HepG2 (cell line): ENCODE measurements around the gene JAG1. TPM values are rescaled to one million over a fixed set of nuclear protein-coding genes. Genes with fewer than 3 reads are reported as not detected.

ENCODE experiments used
- MED8 ChIP-seq: sonication (generic); formaldehyde crosslinking; IDR thresholded peaks from 2 replicates; pipeline ENCODE4 v1.8.1; 2023; ENCODE audit warnings: mild to moderate bottlenecking, missing genetic modification reagents; ENCODE audit not compliant: insufficient replicate concordance
- MXI1 ChIP-seq: IDR thresholded peaks from 3 replicates; pipeline ENCODE4 v1.6.1; 2012; ENCODE audit warnings: low read depth, low read length, inconsistent platforms, borderline replicate concordance
- NCOA5 ChIP-seq: sonication (generic); formaldehyde crosslinking; IDR thresholded peaks from 2 replicates; pipeline ENCODE4 v1.4.0; 2020; ENCODE audit warnings: missing genetic modification reagents
- NFRKB ChIP-seq: fragments of 450-650 bp; IDR thresholded peaks from 2 replicates; pipeline ENCODE4 v1.6.1; 2017
- SIX4 ChIP-seq: sonication (generic); formaldehyde crosslinking; IDR thresholded peaks from 2 replicates; pipeline ENCODE4 v1.4.0; 2020; ENCODE audit warnings: missing genetic modification reagents
- TBX2 ChIP-seq: sonication (generic); formaldehyde crosslinking; IDR thresholded peaks from 2 replicates; pipeline ENCODE4 v1.5.0; 2020; ENCODE audit warnings: missing genetic modification reagents, mild to moderate bottlenecking, borderline replicate concordance
- THAP9 ChIP-seq: sonication (generic); formaldehyde crosslinking; IDR thresholded peaks from 2 replicates; pipeline ENCODE4; 2020; ENCODE audit warnings: missing genetic modification reagents, mild to moderate bottlenecking, borderline replicate concordance
- ZNF101 ChIP-seq: sonication (generic); formaldehyde crosslinking; IDR thresholded peaks from 2 replicates; pipeline ENCODE4 v1.4.0; 2020; ENCODE audit warnings: mild to moderate bottlenecking, low read depth, missing genetic modification reagents, borderline replicate concordance
- ZNF333 ChIP-seq: sonication (generic); formaldehyde crosslinking; IDR thresholded peaks from 2 replicates; pipeline ENCODE4 v1.4.0; 2020; ENCODE audit warnings: mild to moderate bottlenecking, missing genetic modification reagents, borderline replicate concordance
- ZNF530 ChIP-seq: sonication (generic); formaldehyde crosslinking; IDR thresholded peaks from 2 replicates; pipeline ENCODE4 v1.5.0; 2020; ENCODE audit warnings: low read depth, mild to moderate bottlenecking, missing genetic modification reagents
- ZNF619 ChIP-seq: sonication (generic); formaldehyde crosslinking; IDR thresholded peaks from 2 replicates; pipeline ENCODE4 v1.4.0; 2020; ENCODE audit warnings: mild to moderate bottlenecking, missing genetic modification reagents
- ZNF672 ChIP-seq: sonication (generic); formaldehyde crosslinking; IDR thresholded peaks from 2 replicates; pipeline ENCODE4 v1.8.1; 2022; ENCODE audit warnings: missing genetic modification reagents
- polyA plus RNA-seq, 8 experiments: library from polyadenylated mRNA; depleted of rRNA in 3 of 8; stranded (reverse) in 7 of 8; unstranded in 1 of 8; fragments of >200 nt; fragmentation: Illumina TruSeq in 4 of 8; extraction: Trizol in 4 of 8; gene quantifications; 2 replicates each; pipeline versions ENCODE4 v1.2.1 to v1.2.3, GENCODE V29; 2011 to 2016; ENCODE audit warnings: low read depth in 4 of 8, missing spikeins in 1 of 8, mixed read lengths in 1 of 8; ENCODE audit not compliant: insufficient read depth in 1 of 8
- total RNA-seq, 5 experiments: library from RNA; depleted of rRNA; stranded (reverse); fragments of >200 nt; fragmentation: Illumina TruSeq; extraction: Trizol; gene quantifications; 2 replicates each; pipeline ENCODE4 v1.2.3, GENCODE V29; 2016; ENCODE audit warnings: low read depth in 1 of 5
- TF ChIP-seq, protein P1 (sequence below): sonication (generic); formaldehyde crosslinking; IDR thresholded peaks from 2 replicates; pipeline ENCODE4 v1.4.0; 2020; ENCODE audit warnings: missing genetic modification reagents, borderline replicate concordance

Gene JAG1
- total and polyA plus RNA-seq, 2 of the 13 experiments (the other 11 are each of a cell fraction or from before 2014, with no cell fraction given): 47.1 to 56.3 TPM

DNA sequence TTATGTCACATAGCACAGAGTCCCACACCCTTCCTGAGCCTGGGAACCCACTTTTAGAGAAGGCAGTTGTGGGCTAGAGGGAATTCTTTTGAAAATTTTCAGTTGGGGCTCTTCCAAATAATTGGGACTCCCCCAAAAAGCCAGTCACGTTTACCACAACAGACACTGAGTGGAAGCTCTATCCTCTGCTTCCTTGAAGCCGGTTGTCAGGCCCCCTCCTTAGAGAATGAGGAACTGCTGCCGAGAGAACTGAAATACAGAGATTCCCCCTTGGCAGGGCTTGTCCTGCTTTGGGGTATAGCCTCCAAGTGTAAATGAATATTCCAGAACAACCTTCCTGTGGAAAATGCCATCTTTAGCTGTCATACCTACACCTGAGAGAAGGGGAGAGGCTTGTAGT, 2.7 kb upstream of the JAG1 start (continued):
- TF ChIP-seq ZNF101 (CRISPR knock-in tag) (no peak), MXI1 (no peak), THAP9 (CRISPR knock-in tag) (no peak), NCOA5 (no peak), ZNF333 (no peak), ZNF619 (CRISPR knock-in tag) (no peak), NFRKB (no peak), SIX4 (no peak), ZNF672 (CRISPR knock-in tag) (no peak), MED8 (CRISPR knock-in tag) (no peak), ZNF530 (no peak), TBX2 (no peak)
- TF ChIP-seq, protein P1, sequence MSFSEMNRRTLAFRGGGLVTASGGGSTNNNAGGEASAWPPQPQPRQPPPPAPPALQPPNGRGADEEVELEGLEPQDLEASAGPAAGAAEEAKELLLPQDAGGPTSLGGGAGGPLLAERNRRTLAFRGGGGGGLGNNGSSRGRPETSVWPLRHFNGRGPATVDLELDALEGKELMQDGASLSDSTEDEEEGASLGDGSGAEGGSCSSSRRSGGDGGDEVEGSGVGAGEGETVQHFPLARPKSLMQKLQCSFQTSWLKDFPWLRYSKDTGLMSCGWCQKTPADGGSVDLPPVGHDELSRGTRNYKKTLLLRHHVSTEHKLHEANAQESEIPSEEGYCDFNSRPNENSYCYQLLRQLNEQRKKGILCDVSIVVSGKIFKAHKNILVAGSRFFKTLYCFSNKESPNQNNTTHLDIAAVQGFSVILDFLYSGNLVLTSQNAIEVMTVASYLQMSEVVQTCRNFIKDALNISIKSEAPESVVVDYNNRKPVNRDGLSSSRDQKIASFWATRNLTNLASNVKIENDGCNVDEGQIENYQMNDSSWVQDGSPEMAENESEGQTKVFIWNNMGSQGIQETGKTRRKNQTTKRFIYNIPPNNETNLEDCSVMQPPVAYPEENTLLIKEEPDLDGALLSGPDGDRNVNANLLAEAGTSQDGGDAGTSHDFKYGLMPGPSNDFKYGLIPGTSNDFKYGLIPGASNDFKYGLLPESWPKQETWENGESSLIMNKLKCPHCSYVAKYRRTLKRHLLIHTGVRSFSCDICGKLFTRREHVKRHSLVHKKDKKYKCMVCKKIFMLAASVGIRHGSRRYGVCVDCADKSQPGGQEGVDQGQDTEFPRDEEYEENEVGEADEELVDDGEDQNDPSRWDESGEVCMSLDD (CRISPR knock-in tag): no peak
